Keratinocyte (primary cell): ENCODE data around the gene ARHGAP18.

Source experiments
- CTCF ChIP-seq, 3 experiments: IDR thresholded peaks in 1 of 3; conservative IDR thresholded peaks in 1 of 3; optimal IDR thresholded peaks in 1 of 3; 2 replicates in 2 of 3; 3 replicates in 1 of 3; pipeline versions ENCODE3 to v1.5.1; 2011; ENCODE audit warnings: low read length in 3 of 3, mild to moderate bottlenecking in 3 of 3, moderate library complexity in 2 of 3, control low read depth in 1 of 3, inconsistent platforms in 1 of 3; ENCODE audit not compliant: insufficient read depth in 2 of 3; ENCODE audit errors: extremely low read depth in 1 of 3
- EZH2 ChIP-seq: IDR thresholded peaks from one replicate; pipeline ENCODE4 v1.6.1; 2012; ENCODE audit warnings: inconsistent platforms, mild to moderate bottlenecking, low read length, moderate library complexity

GRCh38 chr6:129662406-129662766 lies 47.6 kb downstream of the ARHGAP18 start:
- TF ChIP-seq CTCF (optimal IDR thresholded peaks at IDR 0.05 in 1 of 3, IDR thresholded peaks at IDR 0.05 in 1 of 3, conservative IDR thresholded peaks at IDR 0.05 in 1 of 3; ENCODE audit: extremely low read depth in 1 of 3, insufficient read depth in 2 of 3, low read length in 3 of 3) (no peak), EZH2 (no peak)
